ENCODE data around the gene SFN. TPM values are rescaled to one million over a fixed set of nuclear protein-coding genes. Genes with fewer than 3 reads are reported as not detected.
"Not testable (repeated sequence)": the region's sequence is repeated elsewhere in the genome, so short reads cannot be mapped to it uniquely, and the experiment has no call there.

SFN gene
- total RNA-seq, 1 donor from 2014 or later = 14.5 TPM

DNA sequence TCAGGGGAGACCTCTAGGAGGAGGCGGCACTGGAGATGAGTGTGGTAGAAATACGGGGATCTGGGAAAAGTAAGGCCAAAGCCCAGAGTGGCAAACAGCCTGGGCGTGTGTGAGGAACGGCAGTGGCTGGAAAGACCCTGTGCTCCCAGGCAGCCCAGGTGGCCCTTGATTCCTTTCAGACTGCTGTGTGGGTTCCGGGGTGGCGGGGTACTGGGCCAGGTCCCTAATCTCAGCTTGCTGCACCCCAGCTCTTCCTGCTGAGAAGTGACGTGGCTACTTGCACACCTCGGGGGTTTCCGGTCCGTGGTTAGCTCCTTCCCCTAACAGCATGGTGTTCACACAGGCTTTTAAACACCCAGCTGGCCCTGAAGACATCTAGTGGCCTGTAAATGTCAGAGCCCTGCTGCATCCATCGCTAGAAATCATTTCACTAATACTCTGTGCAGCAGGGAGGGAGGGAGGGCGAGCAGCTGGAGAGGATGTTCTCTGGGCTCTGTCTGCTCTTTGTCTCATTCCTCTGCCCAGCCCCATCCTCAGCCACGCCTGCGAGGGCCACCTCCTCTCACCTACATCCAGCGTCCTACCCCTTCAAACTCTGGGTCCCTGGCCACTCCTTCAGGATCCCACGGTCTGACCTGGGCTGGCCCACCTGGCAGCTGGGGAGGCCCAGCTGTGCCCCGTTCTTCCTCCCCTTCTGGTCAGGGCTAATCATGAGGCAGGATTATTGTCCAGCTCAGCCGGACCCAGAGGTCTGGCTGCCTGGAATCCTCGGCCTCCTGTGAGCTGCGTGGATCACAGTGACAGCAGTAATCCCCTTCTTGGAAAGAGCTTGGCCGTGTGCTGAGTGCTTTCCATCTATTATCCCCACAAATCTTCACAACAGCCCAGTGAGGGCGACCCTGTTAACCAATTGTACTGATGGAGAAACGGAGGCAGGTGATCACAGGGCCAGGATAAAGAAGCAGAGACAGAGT is 29.2 kb upstream of the SFN start:
- peaks cover 29% of the 10 kb centered on the region for H3K36me3 Mint-ChIP-seq (ENCODE audit: low read depth, unreplicated experiment)
- H4K20me1 ChIP-seq (ENCODE audit: insufficient read depth, low read length) = peaks cover 40% of the 10 kb centered on the region
- H3K27me3 Mint-ChIP-seq (ENCODE audit: low read depth, unreplicated experiment) = no peaks in the 10 kb centered on the region
- no peak for TF ChIP-seq EZH2 (IDR thresholded peaks at IDR 0.05; ENCODE audit: insufficient read depth, low read length)
- TF ChIP-seq, protein P1, sequence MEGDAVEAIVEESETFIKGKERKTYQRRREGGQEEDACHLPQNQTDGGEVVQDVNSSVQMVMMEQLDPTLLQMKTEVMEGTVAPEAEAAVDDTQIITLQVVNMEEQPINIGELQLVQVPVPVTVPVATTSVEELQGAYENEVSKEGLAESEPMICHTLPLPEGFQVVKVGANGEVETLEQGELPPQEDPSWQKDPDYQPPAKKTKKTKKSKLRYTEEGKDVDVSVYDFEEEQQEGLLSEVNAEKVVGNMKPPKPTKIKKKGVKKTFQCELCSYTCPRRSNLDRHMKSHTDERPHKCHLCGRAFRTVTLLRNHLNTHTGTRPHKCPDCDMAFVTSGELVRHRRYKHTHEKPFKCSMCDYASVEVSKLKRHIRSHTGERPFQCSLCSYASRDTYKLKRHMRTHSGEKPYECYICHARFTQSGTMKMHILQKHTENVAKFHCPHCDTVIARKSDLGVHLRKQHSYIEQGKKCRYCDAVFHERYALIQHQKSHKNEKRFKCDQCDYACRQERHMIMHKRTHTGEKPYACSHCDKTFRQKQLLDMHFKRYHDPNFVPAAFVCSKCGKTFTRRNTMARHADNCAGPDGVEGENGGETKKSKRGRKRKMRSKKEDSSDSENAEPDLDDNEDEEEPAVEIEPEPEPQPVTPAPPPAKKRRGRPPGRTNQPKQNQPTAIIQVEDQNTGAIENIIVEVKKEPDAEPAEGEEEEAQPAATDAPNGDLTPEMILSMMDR (IDR thresholded peaks at IDR 0.05; ENCODE audit: insufficient read depth, low read depth, low read length) = no peak
- peaks cover 27% of the 10 kb centered on the region for H3K79me2 ChIP-seq (ENCODE audit: insufficient read depth, low read length)
- no peaks in the 10 kb centered on the region for H3K27me3 ChIP-seq (ENCODE audit: insufficient read depth, low read length)
- no peak for DNase-seq (ENCODE audit: low read depth)
- no peaks in the 10 kb centered on the region for H3K9me3 Mint-ChIP-seq (ENCODE audit: unreplicated experiment)
- H3K27ac ChIP-seq (ENCODE audit: low read depth, low read length) = no peak overlapping the region
- H3K27ac Mint-ChIP-seq (ENCODE audit: unreplicated experiment) = no peak overlapping the region
- H3K4me3 Mint-ChIP-seq (ENCODE audit: unreplicated experiment) = no peak overlapping the region
- peaks cover 22% of the 10 kb centered on the region for H3K36me3 ChIP-seq (ENCODE audit: insufficient read depth, low read length)
- H3K9me3 ChIP-seq (ENCODE audit: insufficient read depth, low read depth, low read length) = no peaks in the 10 kb centered on the region
- H3K4me1 ChIP-seq (ENCODE audit: insufficient read depth, low read length) = no peaks in the 10 kb centered on the region
- H3K4me1 Mint-ChIP-seq (ENCODE audit: low read depth, unreplicated experiment) = peaks cover 10% of the 10 kb centered on the region
- H3K9ac ChIP-seq (ENCODE audit: low read length) = no peak overlapping the region
- H3K4me3 ChIP-seq (ENCODE audit: insufficient read depth, low read depth, low read length) = no peak overlapping the region
- no peak overlapping the region for H3K4me2 ChIP-seq (ENCODE audit: low read length)
- no peak for FAIRE-seq
- H2AFZ ChIP-seq (ENCODE audit: low read depth, low read length) = no peak overlapping the region

DNA sequence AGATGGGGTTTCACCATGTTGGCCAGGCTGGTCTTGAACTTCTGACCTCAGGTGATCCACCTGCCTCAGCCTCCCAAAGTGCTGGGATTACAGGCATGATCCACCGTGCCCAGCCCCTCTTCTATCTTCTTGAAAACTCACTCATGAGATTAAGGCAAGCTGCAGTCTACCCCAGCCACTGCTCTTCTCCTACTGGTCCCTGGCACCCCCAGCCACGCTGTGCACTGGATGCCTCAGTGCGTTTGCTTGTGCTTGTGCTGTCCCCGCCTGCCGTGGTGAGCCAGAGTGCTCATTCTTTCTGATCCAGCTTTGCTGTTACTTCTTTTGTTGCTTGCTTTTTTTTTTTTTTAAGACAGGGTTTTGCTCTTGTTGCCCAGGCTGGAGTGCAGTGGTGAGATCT is 25.3 kb upstream of the SFN start:
- H3K79me2 ChIP-seq (ENCODE audit: insufficient read depth, low read length); H3K9me3 ChIP-seq (ENCODE audit: insufficient read depth, low read depth, low read length); DNase-seq (ENCODE audit: low read depth); H3K4me3 Mint-ChIP-seq (ENCODE audit: unreplicated experiment); H3K27ac ChIP-seq (ENCODE audit: low read depth, low read length); H3K4me1 ChIP-seq (ENCODE audit: insufficient read depth, low read length); FAIRE-seq; H3K27me3 ChIP-seq (ENCODE audit: insufficient read depth, low read length); H3K9ac ChIP-seq (ENCODE audit: low read length); H3K27ac Mint-ChIP-seq (ENCODE audit: unreplicated experiment); H3K27me3 Mint-ChIP-seq (ENCODE audit: low read depth, unreplicated experiment); H3K4me2 ChIP-seq (ENCODE audit: low read length); H3K4me1 Mint-ChIP-seq (ENCODE audit: low read depth, unreplicated experiment); H3K9me3 Mint-ChIP-seq (ENCODE audit: unreplicated experiment); H2AFZ ChIP-seq (ENCODE audit: low read depth, low read length); H3K4me3 ChIP-seq (ENCODE audit: insufficient read depth, low read depth, low read length); H4K20me1 ChIP-seq (ENCODE audit: insufficient read depth, low read length): not testable (repeated sequence)
- H3K36me3 ChIP-seq (ENCODE audit: insufficient read depth, low read length) = peaks cover 23% of the 10 kb centered on the region
- peaks cover 24% of the 10 kb centered on the region for H3K36me3 Mint-ChIP-seq (ENCODE audit: low read depth, unreplicated experiment)

DNA sequence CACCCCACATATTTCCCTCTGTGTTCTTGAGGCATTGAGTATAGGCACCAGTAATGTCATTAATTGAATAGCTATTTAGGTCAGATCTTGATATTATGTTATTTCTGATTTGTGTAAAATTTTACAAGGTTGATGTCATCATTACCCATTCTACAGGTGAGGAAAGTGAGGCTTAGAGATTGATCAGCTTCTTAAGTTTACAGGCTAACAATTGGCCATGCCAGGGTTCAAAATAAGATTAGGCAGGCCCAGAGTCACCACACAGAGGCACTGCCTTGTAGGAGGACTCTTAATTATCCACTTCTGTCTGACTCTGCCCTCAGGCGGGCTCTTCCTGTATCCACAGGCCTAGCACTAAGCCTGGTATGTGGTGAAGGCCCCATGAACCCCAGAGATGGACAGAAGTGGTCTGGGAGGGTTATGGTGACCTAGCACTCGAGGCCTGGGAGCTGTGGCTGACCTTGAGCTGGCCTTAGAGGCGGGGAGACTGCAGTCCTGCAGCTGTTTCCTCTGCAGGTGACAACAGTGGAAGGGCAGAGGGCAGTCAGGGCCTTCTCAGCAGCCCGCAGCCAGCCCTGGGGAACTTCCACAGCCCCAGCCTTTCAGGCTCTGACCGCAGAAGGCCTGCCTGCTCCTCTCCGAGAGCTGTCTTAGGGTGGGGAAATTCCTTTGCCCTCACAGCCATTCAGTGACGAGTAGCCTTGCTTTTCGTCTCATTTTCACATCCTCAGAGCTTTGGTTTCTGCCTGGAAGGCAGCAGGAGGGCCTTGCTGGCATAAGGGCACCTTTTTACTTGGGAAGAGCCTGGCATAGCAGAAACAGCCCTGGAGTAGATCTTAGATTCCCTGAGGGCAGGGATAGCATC is 24.2 kb upstream of the SFN start:
- H3K9me3 ChIP-seq (ENCODE audit: insufficient read depth, low read depth, low read length) = no peaks in the 10 kb centered on the region
- peaks cover 21% of the 10 kb centered on the region for H3K36me3 ChIP-seq (ENCODE audit: insufficient read depth, low read length)
- DNase-seq (ENCODE audit: low read depth) (no peak), FAIRE-seq (no peak)
- no peak overlapping the region for H2AFZ ChIP-seq (ENCODE audit: low read depth, low read length)
- H3K4me2 ChIP-seq (ENCODE audit: low read length) = no peak overlapping the region
- no peaks in the 10 kb centered on the region for H3K4me1 ChIP-seq (ENCODE audit: insufficient read depth, low read length)
- no peak overlapping the region for H3K27ac ChIP-seq (ENCODE audit: low read depth, low read length)
- no peaks in the 10 kb centered on the region for H3K79me2 ChIP-seq (ENCODE audit: insufficient read depth, low read length)
- no peak for TF ChIP-seq EZH2 (IDR thresholded peaks at IDR 0.05; ENCODE audit: insufficient read depth, low read length)
- TF ChIP-seq, protein P1 (IDR thresholded peaks at IDR 0.05; ENCODE audit: insufficient read depth, low read depth, low read length) = no peak
- peak overlapping the region; percentile 43 for H3K27ac Mint-ChIP-seq (ENCODE audit: unreplicated experiment)
- H3K9me3 Mint-ChIP-seq (ENCODE audit: unreplicated experiment) = no peaks in the 10 kb centered on the region
- H3K9ac ChIP-seq (ENCODE audit: low read length) = no peak overlapping the region
- H4K20me1 ChIP-seq (ENCODE audit: insufficient read depth, low read length) = peaks cover 8% of the 10 kb centered on the region
- H3K4me3 Mint-ChIP-seq (ENCODE audit: unreplicated experiment) = no peak overlapping the region
- H3K4me3 ChIP-seq (ENCODE audit: insufficient read depth, low read depth, low read length) = no peak overlapping the region
- H3K27me3 ChIP-seq (ENCODE audit: insufficient read depth, low read length) = no peaks in the 10 kb centered on the region
- H3K36me3 Mint-ChIP-seq (ENCODE audit: low read depth, unreplicated experiment) = peaks cover 21% of the 10 kb centered on the region
- peaks cover 3% of the 10 kb centered on the region for H3K4me1 Mint-ChIP-seq (ENCODE audit: low read depth, unreplicated experiment)
- no peaks in the 10 kb centered on the region for H3K27me3 Mint-ChIP-seq (ENCODE audit: low read depth, unreplicated experiment)
